Activated T-cell treated with anti-CD3 and anti-CD28 coated beads for 48 hours (primary cell): ENCODE results near the gene SPG7.

ENCODE experiments used
- DNase-seq: peaks from one replicate; pipeline ENCODE4 v3.0.0-alpha.2; 2020; ENCODE audit warnings: low read depth

Gene SPG7

DNA sequence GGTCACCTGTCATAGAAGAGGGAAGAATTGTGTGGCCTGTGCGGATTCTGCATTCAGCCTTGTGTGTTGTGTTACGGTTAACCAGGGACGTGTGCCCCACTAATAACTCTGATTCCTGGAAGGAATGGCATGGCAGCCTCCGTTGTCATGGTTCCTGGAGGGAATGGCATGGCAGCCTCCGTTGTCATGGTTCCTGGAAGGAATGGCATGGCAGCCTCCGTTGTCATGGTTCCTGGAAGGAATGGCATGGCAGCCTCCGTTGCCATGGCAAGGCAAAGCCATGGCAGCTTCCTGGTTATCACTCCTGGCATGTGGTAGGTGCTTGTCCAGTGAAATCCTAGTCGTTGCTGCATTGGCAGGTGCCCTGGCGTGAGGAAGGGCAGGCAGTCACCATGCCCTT is 8.9 kb downstream of the SPG7 start:
- DNase-seq, result no peak

DNA sequence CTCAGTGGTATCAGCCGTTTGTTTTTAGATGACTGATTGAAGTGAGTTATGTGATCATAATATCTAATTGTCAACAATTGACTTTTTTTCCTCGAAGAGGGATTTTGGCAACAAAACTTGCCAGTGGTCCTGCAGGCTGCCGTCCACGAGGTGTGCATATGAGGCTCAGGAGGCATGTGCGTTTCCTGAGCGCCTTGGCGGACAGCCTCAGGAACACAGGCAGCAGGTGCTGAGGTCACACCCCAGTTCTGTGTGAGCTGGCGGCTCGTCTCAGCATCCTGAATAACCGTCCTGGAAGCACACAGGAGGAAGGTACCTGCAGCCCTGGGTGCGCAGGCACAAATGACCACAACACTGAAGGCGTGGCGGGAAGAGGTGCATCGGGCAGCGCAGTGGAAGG is 11.7 kb downstream of the SPG7 start:
- DNase-seq, result no peak

- no peak for DNase-seq
These were observed 14.1 kb downstream of the SPG7 start for GRCh38 chr16:89522287-89522686.

GRCh38 chr16:89523680-89524344 is 15.6 kb downstream of the SPG7 start:
- DNase-seq, result no peak

GRCh38 chr16:89525146-89525913 is 17.1 kb downstream of the SPG7 start:
- no peak for DNase-seq

DNA sequence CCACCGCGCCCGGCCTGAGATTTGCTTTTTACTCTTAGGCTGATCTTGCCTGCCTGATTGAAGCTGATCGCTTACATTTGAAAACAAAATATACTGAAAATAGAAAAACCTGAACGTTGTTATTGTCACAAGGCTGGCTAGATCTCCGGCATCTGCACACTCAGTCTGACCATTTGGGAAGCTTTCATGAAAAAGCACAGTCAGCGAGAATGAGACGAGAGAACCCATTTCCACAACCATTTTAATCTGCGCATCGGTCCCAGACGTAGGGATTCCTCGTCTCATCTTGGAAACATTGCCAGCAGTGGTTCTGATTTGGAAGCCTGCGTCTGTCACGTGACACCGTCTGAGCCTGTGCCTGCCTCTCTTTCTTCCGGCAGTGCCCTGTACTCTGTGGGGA is 20.9 kb downstream of the SPG7 start:
- DNase-seq, result no peak

- no peak for DNase-seq
These were observed 22.5 kb downstream of the SPG7 start for GRCh38 chr16:89530401-89531381.

GRCh38 chr16:89531821-89532526 is 23.8 kb downstream of the SPG7 start:
- no peak for DNase-seq

DNA sequence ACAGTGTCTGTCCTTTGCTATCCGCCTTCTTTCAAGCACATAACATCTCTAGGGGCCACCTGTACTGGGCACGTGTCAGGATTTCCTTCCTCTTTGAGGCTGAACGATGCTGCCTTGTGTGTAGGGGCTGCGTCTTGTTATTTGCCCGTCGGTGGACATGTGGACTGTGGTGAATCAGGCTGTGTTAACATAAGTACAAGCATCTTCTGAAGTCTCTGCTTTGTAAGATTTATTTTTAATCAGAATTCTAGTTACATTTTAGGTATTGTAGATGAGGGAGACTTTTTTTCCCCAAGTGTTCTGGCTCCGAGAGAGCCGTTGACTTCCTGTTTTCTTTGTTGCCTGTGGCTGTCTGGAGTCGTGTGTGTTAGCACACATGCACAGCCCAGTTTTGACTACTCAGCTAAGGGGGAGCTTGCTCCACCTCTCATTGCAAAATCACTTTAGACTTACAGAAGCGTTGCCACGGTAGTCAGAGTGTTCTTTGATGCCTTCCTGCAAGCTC is 26.1 kb downstream of the SPG7 start:
- no peak for DNase-seq

DNA sequence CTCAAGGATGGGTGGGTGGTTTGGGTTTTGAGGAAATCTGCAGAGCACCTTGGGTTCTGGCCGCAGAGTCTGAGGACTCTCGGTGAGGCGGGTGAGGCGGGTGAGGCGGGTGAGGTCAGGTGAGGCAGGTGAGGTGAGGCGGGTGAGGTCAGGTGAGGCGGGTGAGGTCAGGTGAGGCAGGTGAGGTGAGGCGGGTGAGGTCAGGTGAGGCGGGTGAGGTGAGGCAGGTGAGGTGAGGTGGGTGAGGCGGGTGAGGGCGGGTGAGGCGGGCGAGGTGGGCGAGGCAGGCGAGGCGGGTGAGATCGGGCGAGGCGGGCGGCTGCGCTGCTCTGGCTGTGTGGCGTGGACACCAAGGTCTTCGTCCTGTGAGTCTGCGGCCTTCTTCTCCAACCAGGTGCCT is 28.2 kb downstream of the SPG7 start:
- no peak for DNase-seq

DNA sequence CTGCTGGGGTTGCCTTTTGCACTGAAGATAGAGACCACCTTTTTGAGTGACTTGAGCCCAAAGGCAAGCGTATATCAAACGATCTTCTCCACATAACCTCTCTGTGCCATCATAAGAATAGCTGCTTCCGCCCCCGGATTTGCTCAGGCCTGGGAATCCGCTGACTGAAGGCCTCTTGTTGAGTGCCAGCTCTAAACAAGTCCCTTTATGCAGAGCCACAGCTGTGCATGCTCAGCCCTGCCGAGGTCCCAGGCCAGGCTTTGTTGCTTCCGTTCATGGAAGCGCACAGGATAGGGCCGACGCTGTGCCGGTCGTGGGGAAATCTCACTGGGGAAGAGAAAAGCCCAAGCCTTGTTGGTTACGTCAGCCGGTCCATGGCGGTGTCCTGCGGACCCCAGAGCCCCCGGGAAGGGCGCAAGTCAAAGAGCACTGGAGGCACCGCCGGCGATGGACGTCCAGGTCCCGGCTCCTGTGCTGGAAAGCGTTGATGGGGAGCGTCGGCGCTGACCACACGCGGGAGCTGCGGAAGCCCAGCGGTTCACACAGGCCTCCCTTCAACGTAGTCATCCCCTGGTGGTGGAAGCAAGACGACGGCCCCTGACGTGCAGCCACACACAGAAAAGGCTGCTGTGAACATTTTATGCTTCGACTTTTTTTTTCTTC is 28.8 kb downstream of the SPG7 start:
- DNase-seq, result no peak

- no peak for DNase-seq
These were observed 29.3 kb downstream of the SPG7 start for GRCh38 chr16:89537549-89537925.

GRCh38 chr16:89538286-89538685 is 30.1 kb downstream of the SPG7 start:
- no peak for DNase-seq

DNA sequence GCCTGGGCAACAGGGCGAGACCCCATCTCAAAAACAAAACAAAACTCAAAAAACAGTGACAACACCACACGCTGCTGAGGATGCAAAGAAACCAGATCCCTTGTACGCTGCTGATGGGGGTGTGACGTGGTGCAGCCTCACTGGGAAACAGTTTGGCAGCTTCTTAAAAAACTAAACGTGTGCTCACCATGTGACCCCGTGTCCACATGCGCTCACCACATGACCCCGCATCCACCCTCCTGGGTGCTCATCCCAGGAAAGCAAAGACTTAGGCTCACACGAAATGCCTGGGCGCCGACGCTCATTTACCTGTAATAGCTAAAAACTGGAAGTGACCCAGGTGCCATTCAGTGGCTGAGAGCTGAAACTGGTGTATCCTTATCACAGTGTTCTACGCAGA is 32.4 kb downstream of the SPG7 start:
- DNase-seq, result no peak

GRCh38 chr16:89541792-89542191 is 33.6 kb downstream of the SPG7 start:
- DNase-seq, result no peak

DNA sequence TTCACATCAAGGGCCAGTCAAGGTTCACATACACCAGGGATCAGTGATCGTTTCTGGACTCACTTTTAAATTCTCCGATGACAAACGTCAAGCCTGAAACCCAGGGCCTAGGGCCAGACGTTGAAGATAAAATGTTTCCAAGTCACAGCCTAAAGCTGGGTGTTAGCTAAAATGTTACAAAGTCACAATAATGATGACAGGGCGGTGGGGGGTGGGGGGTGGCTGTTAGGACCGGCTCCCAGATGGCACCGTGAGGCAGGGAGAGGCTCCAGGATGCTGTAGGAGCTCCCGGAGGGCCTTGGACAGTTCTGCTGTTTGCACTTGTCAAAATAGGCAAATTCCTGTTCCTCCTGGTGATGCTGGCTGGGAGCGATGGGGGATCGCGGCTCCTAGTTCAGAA is 35.9 kb downstream of the SPG7 start:
- DNase-seq, result no peak

DNA sequence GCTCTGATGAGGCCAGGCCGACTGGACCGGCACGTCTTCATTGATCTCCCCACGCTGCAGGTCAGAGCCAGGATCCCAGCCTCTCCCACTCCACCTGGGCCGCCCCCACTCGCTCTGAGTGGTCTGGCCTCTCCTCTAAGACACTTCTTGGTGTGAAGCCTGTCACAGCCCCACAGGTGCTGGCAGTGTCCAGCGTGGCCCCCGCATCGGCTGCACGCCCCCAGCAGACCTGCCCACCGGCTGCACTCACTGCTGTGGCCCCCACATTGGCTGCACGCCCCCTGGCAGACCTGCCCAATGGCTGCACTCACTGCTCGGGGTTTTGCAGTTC is 36.5 kb downstream of the SPG7 start:
- no peak for DNase-seq

- DNase-seq, result no peak
These were observed 37.0 kb downstream of the SPG7 start for GRCh38 chr16:89545044-89545830.

DNA sequence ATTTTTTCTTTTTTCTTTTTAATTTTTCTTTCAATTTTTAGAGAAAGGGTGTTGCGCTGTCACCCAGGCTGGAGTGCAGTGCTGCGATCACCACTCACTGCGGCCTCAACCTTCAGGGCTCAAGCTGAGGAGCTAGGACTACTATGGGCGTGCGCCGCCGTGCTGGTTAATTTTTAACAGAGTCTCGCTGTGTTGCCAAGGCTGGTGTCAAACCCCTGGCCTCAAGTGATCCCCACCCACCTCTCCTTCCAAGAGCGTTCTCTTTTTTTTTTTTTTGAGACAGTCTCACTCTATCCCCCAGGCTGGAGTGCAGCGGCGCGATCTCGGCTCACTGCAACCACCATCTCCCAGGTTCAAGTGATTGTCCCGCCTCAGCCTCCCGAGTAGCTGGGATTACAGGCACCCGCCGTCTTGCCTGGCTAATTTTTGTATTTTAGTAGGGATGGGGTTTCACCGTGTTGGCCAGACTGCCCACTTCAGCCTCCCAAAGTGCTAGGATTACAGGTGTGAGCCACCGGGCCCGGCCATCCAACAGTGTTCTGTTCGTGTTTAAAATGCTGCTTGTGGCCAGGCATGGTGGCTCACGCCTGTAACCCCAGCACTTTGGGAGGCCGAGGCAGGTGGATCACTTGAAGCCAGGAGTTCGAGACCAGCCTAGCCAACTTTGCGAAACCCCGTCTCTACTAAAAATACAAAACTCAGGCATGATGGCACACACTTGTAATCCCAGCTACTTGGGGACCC is 37.8 kb downstream of the SPG7 start:
- no peak for DNase-seq

DNA sequence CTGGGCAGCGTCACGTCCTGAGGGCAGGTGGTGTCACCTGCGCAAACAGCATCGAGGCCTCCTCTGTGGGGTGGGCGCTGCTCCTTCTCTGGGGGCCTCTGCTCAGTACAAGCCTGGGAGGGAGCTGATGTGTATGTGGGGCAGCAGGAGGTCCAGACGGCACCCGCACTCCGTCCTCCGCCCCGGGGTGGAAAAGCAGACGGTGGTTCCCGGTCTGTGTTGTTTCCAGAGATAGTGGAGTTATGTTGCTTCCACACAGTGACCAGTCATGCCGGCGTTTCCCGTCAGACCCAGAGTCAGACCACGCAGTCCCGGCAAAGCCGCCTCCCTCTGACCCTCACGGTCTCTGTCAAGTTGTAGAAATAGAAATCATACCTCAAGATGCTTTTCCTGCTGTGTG is 38.6 kb downstream of the SPG7 start:
- no peak for DNase-seq
